ENCODE measurements around the gene NIF3L1. TPM values are rescaled to one million over a fixed set of nuclear protein-coding genes. Genes with fewer than 3 reads are reported as not detected.

The NIF3L1 gene
- total RNA-seq, 2 donors from 2014 or later = 11.9 to 15.9 TPM

- Histone ChIP-seq H3K4me1 (ENCODE audit: control insufficient read depth in 1 of 2, low read depth in 2 of 2) (no peaks in the 10 kb centered on the region), H3K27ac (no peak overlapping the region), H3K27me3 (replicated peaks; ENCODE audit: insufficient read depth) (no peaks in the 10 kb centered on the region), H3K9me3 (no peaks in the 10 kb centered on the region), H3K4me3 (no peak overlapping the region), H3K36me3 (peaks cover 2% of the 10 kb centered on the region)
- no peak for TF ChIP-seq CTCF (IDR thresholded peaks at IDR 0.05)
- ATAC-seq (ENCODE audit: insufficient number of reproducible peaks, low FRiP score, low read depth) (no peak), DNase-seq (ENCODE audit: low spot score) (no peak)
Observed at GRCh38 chr2:200845669-200846325, 43.4 kb upstream of the NIF3L1 start.

- DNase-seq (ENCODE audit: low spot score) = no peak
- Histone ChIP-seq H3K27ac (no peak overlapping the region), H3K27me3 (replicated peaks; ENCODE audit: insufficient read depth) (no peaks in the 10 kb centered on the region), H3K4me3 (no peak overlapping the region), H3K9me3 (no peaks in the 10 kb centered on the region), H3K36me3 (peaks cover 16% of the 10 kb centered on the region), H3K4me1 (ENCODE audit: control insufficient read depth in 1 of 2, low read depth in 2 of 2) (no peaks in the 10 kb centered on the region)
- ATAC-seq (ENCODE audit: insufficient number of reproducible peaks, low FRiP score, low read depth) = no peak
- no peak for TF ChIP-seq CTCF (IDR thresholded peaks at IDR 0.05)
Observed at GRCh38 chr2:200847269-200847668, 41.9 kb upstream of the NIF3L1 start.

GRCh38 chr2:200847939-200848338, 41.2 kb upstream of the NIF3L1 start:
- no peaks in the 10 kb centered on the region for H3K27me3 ChIP-seq (replicated peaks; ENCODE audit: insufficient read depth)
- no peak overlapping the region for H3K27ac ChIP-seq
- peaks cover 22% of the 10 kb centered on the region for H3K36me3 ChIP-seq
- H3K9me3 ChIP-seq = no peaks in the 10 kb centered on the region
- no peak for ATAC-seq (ENCODE audit: insufficient number of reproducible peaks, low FRiP score, low read depth)
- no peaks in the 10 kb centered on the region for H3K4me1 ChIP-seq (ENCODE audit: control insufficient read depth in 1 of 2, low read depth in 2 of 2)
- TF ChIP-seq CTCF (IDR thresholded peaks at IDR 0.05) = no peak
- no peak for DNase-seq (ENCODE audit: low spot score)
- H3K4me3 ChIP-seq = no peak overlapping the region

GRCh38 chr2:200850512-200851256, 38.5 kb upstream of the NIF3L1 start:
- Histone ChIP-seq H3K4me1 (ENCODE audit: control insufficient read depth in 1 of 2, low read depth in 2 of 2) (no peaks in the 10 kb centered on the region), H3K27ac (no peak overlapping the region), H3K4me3 (no peak overlapping the region), H3K36me3 (peaks cover 49% of the 10 kb centered on the region), H3K9me3 (no peaks in the 10 kb centered on the region), H3K27me3 (replicated peaks; ENCODE audit: insufficient read depth) (no peaks in the 10 kb centered on the region)
- DNase-seq (ENCODE audit: low spot score) = no peak
- no peak for ATAC-seq (ENCODE audit: insufficient number of reproducible peaks, low FRiP score, low read depth)
- TF ChIP-seq CTCF (IDR thresholded peaks at IDR 0.05) = no peak

- no peak for DNase-seq (ENCODE audit: low spot score)
- no peak for ATAC-seq (ENCODE audit: insufficient number of reproducible peaks, low FRiP score, low read depth)
- Histone ChIP-seq H3K36me3 (peaks cover 57% of the 10 kb centered on the region), H3K4me1 (ENCODE audit: control insufficient read depth in 1 of 2, low read depth in 2 of 2) (peaks cover 0 to 6% of the 10 kb centered on the region in 2 donors), H3K27ac (no peak overlapping the region), H3K4me3 (no peak overlapping the region), H3K9me3 (no peaks in the 10 kb centered on the region), H3K27me3 (replicated peaks; ENCODE audit: insufficient read depth) (no peaks in the 10 kb centered on the region)
- no peak for TF ChIP-seq CTCF (IDR thresholded peaks at IDR 0.05)
Observed at GRCh38 chr2:200851398-200852248, 37.5 kb upstream of the NIF3L1 start.
